WERI-Rb-1 (cell line): ENCODE data around the gene CDH4.

Source experiments
- DNase-seq: peaks from one replicate; pipeline ENCODE4 v3.0.0-alpha.2; 2020
- H3K27ac ChIP-seq: fragments of 250-450 bp; sonication (Bioruptor Pico); 2 replicates; pipeline ENCODE4 v1.5.1; 2020; ENCODE audit warnings: mild to moderate bottlenecking, moderate library complexity
- H3K27me3 ChIP-seq: fragments of 250-450 bp; sonication (Bioruptor Pico); 2 replicates; pipeline ENCODE4 v1.5.1; 2021; ENCODE audit warnings: mild to moderate bottlenecking, low read depth, moderate library complexity; ENCODE audit not compliant: insufficient read depth, severe bottlenecking
- H3K36me3 ChIP-seq: fragments of 250-450 bp; sonication (Bioruptor Pico); 2 replicates; pipeline ENCODE4 v1.5.1; 2020; ENCODE audit warnings: mild to moderate bottlenecking, moderate library complexity
- H3K4me3 ChIP-seq: 2 replicates; pipeline ENCODE4 v1.5.1; 2011; ENCODE audit warnings: low read depth, mild to moderate bottlenecking, control low read depth, low read length
- H3K9me3 ChIP-seq: fragments of 250-450 bp; sonication (Bioruptor Pico); 2 replicates; pipeline ENCODE4 v1.5.1; 2021; ENCODE audit warnings: mild to moderate bottlenecking, moderate library complexity; ENCODE audit not compliant: severe bottlenecking
- CTCF ChIP-seq: IDR thresholded peaks from 2 replicates; pipeline ENCODE4 v1.5.1; 2011; ENCODE audit warnings: low read depth, mild to moderate bottlenecking, control low read depth, inconsistent platforms, low read length

Gene CDH4

GRCh38 chr20:61926796-61927192 lies 674.7 kb downstream of the CDH4 start:
- Histone ChIP-seq H3K27ac (no peak overlapping the region), H3K4me3 (no peak overlapping the region), H3K36me3 (no peaks in the 10 kb centered on the region), H3K9me3 (no peaks in the 10 kb centered on the region), H3K27me3 (no peaks in the 10 kb centered on the region)
- no peak for TF ChIP-seq CTCF
- DNase-seq, result no peak

DNA sequence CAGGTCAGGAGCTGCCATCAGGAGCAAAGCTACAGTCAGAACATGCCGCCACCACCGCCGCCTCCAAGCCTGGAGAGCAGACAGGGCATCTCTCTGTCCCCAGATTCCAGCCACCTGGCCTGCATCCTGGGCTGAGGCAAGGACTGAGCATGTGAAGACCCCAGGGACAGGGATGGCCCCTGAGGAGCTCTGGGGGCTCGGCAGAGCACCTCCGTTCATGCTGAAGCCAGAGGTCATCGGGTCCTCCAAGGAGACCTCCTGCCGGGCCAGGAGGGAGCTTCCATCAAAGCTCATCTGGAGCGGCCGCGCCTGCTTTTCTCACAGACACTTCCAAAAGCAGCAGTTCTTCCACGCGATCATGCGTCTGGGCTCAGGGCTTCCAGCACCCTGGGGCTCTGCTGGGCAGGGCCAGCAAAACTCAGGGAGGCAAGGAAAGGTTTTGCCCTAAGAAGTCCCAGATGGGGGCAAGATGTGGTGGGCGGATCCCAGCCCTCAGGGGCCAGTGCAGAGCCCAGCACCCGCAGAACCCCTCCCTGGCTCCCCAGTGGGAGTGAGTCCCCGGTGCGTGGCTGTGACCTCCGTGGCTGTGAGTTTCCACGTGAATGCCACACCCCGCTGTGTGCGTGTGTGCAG lies 675.2 kb downstream of the CDH4 start:
- Histone ChIP-seq H3K4me3 (no peak overlapping the region), H3K9me3 (no peaks in the 10 kb centered on the region), H3K27me3 (no peaks in the 10 kb centered on the region), H3K27ac (no peak overlapping the region), H3K36me3 (no peaks in the 10 kb centered on the region)
- TF ChIP-seq CTCF, result no peak
- no peak for DNase-seq

GRCh38 chr20:61927826-61928541 lies 675.9 kb downstream of the CDH4 start:
- H3K4me3 ChIP-seq, result no peak overlapping the region
- H3K27me3 ChIP-seq, result no peaks in the 10 kb centered on the region
- no peaks in the 10 kb centered on the region for H3K9me3 ChIP-seq
- no peak for DNase-seq
- no peaks in the 10 kb centered on the region for H3K36me3 ChIP-seq
- no peak for TF ChIP-seq CTCF
- H3K27ac ChIP-seq, result no peak overlapping the region

DNA sequence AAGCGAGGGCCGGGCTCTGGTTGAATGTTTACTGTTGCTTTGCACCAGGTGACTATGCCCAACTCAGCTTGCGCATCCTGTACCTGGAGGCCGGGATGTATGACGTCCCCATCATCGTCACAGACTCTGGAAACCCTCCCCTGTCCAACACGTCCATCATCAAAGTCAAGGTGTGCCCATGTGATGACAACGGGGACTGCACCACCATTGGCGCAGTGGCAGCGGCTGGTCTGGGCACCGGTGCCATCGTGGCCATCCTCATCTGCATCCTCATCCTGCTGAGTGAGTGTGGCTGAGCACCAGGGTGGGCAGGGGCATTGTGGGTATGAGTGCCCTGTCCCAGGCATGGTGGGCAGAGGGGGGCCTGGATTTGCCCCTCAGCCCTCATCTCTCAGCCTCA lies 677.5 kb downstream of the CDH4 start:
- H3K27ac ChIP-seq, result no peak overlapping the region
- no peak overlapping the region for H3K4me3 ChIP-seq
- no peaks in the 10 kb centered on the region for H3K36me3 ChIP-seq
- TF ChIP-seq CTCF, result no peak
- no peak for DNase-seq
- H3K9me3 ChIP-seq, result no peaks in the 10 kb centered on the region
- H3K27me3 ChIP-seq, result no peaks in the 10 kb centered on the region

DNA sequence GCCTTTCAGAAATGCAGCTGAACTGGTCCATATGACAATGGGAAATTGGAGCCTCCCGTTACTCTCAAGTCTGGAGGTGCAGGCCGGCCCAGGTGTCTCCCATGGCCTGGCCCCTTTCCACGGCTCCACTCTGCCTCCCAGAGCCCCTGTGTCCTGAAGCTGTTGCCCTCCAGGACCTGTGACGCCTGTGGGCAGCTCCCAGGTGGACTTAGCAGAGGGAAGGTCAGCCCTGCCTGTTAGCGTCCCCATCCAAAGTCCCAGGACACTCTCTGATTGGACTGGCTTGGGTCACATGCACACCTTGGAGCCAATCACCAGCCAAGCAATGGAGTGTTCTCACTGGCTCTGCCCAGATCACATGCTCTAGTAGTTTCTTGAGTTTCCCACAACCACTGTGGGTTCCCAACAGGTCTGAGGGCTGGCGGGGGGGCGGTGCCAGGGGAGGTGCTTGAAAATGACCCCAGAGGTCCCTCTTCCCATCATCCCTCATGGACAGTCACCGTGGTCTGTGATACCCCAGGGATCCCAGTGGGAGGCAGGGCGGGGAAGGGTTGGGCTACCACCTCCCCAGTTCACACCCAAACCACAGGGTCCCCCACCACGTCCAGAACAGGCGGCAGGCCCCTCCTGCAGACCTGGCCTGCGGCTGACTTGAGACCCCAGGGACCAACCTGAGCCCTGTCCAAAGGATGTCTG lies 678.1 kb downstream of the CDH4 start:
- no peak overlapping the region for H3K4me3 ChIP-seq
- no peaks in the 10 kb centered on the region for H3K9me3 ChIP-seq
- H3K27ac ChIP-seq, result no peak overlapping the region
- no peaks in the 10 kb centered on the region for H3K36me3 ChIP-seq
- TF ChIP-seq CTCF, result no peak
- no peaks in the 10 kb centered on the region for H3K27me3 ChIP-seq
- DNase-seq, result no peak
